Aorta (tissue), 5 donors: Measurements from ENCODE around the gene OR2J1. TPM values are rescaled to one million over a fixed set of nuclear protein-coding genes. Genes with fewer than 3 reads are reported as not detected.
"Not testable (repeated sequence)": the region's sequence is repeated elsewhere in the genome, so short reads cannot be mapped to it uniquely, and the experiment has no call there.

ENCODE experiments used
- ATAC-seq: fragments of 200-7000 bp; cut with Tn5 transposase; one replicate; pipeline ENCODE4 v1.9.1; 2022; ENCODE audit warnings: moderate library complexity; ENCODE audit not compliant: low FRiP score
- DNase-seq, 2 donors: peaks; one replicate each; pipeline ENCODE4 v3.0.0-alpha.2; 2020
- H3K27ac ChIP-seq, 2 donors: one replicate each; pipeline ENCODE4 v1.5.1; 2013; ENCODE audit warnings: low read length in 2 of 2, mild to moderate bottlenecking in 2 of 2, moderate library complexity in 2 of 2, control low read depth in 1 of 2, inconsistent platforms in 1 of 2, low read depth in 1 of 2
- H3K27me3 ChIP-seq, 2 donors: one replicate each; pipeline ENCODE4 v1.6.1; 2013; ENCODE audit warnings: control low read depth in 1 of 2, low read length in 1 of 2, mild to moderate bottlenecking in 1 of 2, moderate library complexity in 1 of 2; ENCODE audit not compliant: insufficient read depth in 2 of 2, control insufficient read depth in 1 of 2
- H3K36me3 ChIP-seq, 2 donors: one replicate each; pipeline ENCODE4 v1.6.1; 2013; ENCODE audit warnings: control low read depth in 1 of 2, low read length in 1 of 2, mild to moderate bottlenecking in 1 of 2; ENCODE audit not compliant: insufficient read depth in 2 of 2, control insufficient read depth in 1 of 2
- H3K4me1 ChIP-seq, 2 donors: one replicate each; pipeline ENCODE4 v1.6.1; 2013; ENCODE audit warnings: low read length in 2 of 2, control low read depth in 1 of 2, mild to moderate bottlenecking in 1 of 2, moderate library complexity in 1 of 2; ENCODE audit not compliant: insufficient read depth in 2 of 2, control insufficient read depth in 1 of 2
- H3K4me3 ChIP-seq, 2 donors: one replicate each; pipeline ENCODE4 v1.5.1; 2013; ENCODE audit warnings: low read length in 2 of 2, control low read depth in 1 of 2, mild to moderate bottlenecking in 1 of 2
- H3K9me3 ChIP-seq: one replicate; pipeline ENCODE4 v1.6.1; 2013; ENCODE audit warnings: mild to moderate bottlenecking, low read length; ENCODE audit not compliant: control insufficient read depth
- whole genome bisulfite sequencing, 2 donors: extraction: QIAGEN DNeasy Blood & Tissue Kit; methylation state at CpG; one replicate each; pipeline ENCODE4 v1.1.7; 2013; 5-methylcytosine and 5-hydroxymethylcytosine counted together
- intact Hi-C, 2 donors: fragments of 100-400 bp; cut with DNase I; formaldehyde crosslinking; loops; one replicate each; pipeline versions ENCODE4 v1.14.2 to v1.15.0; 2022
- polyA plus RNA-seq, 2 donors: library from polyadenylated mRNA; stranded (reverse); fragments of 200-250 nt; gene quantifications; one replicate each; pipeline ENCODE4 v1.2.3, GENCODE V29; 2013
- total RNA-seq, 2 donors: library from RNA; stranded (reverse); fragmentation: NEBNext Ultra II Directional; extraction: Animal tissue kit (Norgen Biotek cat#: 25700); gene quantifications; one replicate each; pipeline ENCODE4 v1.2.1, GENCODE V29; 2021
- donor health status: healthy with polysubstance abuse.
- donor health status: Bipolar disorder and iron deficiency.
- donor health status: DM: no; HTN: no; CAD: no.
- donor health status: DM: no; HTN: no; CAD: no.
- donor health status: DM: yes; HTN: yes; CAD: no.

The OR2J1 gene
- total and polyA plus RNA-seq, 4 donors, result not detected

GRCh38 chr6:29146179-29146578, 46.9 kb downstream of the OR2J1 start:
- H3K4me3 ChIP-seq, result no peak overlapping the region
- H3K9me3 ChIP-seq, result peaks cover 2% of the 10 kb centered on the region
- no peak for DNase-seq
- intact Hi-C loops, result no loop called here
- H3K27ac ChIP-seq, result no peak overlapping the region
- no peaks in the 10 kb centered on the region for H3K4me1 ChIP-seq
- H3K36me3 ChIP-seq, result no peaks in the 10 kb centered on the region
- H3K27me3 ChIP-seq, result no peaks in the 10 kb centered on the region
- no peak for ATAC-seq
- WGBS, 2 donors, result 50 to 58% methylated on average over 2 of the region's 2 CpGs

GRCh38 chr6:29147074-29147473, 47.8 kb downstream of the OR2J1 start:
- no peaks in the 10 kb centered on the region for H3K4me1 ChIP-seq
- DNase-seq (no peak), ATAC-seq (no peak)
- H3K4me3 ChIP-seq, result no peak overlapping the region
- intact Hi-C loops, result no loop called here
- WGBS, 2 donors, result 85 to 87% methylated on average over 3 of the region's 3 CpGs
- no peaks in the 10 kb centered on the region for H3K27me3 ChIP-seq
- H3K9me3 ChIP-seq, result peaks cover 2% of the 10 kb centered on the region
- H3K27ac ChIP-seq, result no peak overlapping the region
- no peaks in the 10 kb centered on the region for H3K36me3 ChIP-seq

GRCh38 chr6:29149444-29149843, 50.2 kb downstream of the OR2J1 start:
- H3K4me1 ChIP-seq, intact Hi-C loops, H3K9me3 ChIP-seq, DNase-seq, H3K27ac ChIP-seq, H3K27me3 ChIP-seq, H3K4me3 ChIP-seq, ATAC-seq, H3K36me3 ChIP-seq: not testable (repeated sequence)
- WGBS, 2 donors, result 69 to 83% methylated on average over 3 of the region's 3 CpGs

Other genes with a start within 250 kb of the OR2J1 start
- gene TRIM27, start 175.5 kb upstream of the OR2J1 start, total RNA-seq, result 10 to 100 TPM; 42.0 to 56.0 TPM
- 10 to 100 TPM; 19.3 to 38.8 TPM for gene TRIM27, start 175.5 kb upstream of the OR2J1 start, polyA plus RNA-seq
- gene ZNF311, start 94.2 kb upstream of the OR2J1 start, total RNA-seq, result 1 to 10 TPM in 1 of 2 donors, under 1 TPM in 1; 0.62 to 1.1 TPM
- 1 to 10 TPM in 1 of 2 donors, under 1 TPM in 1; 0.75 to 1.2 TPM for gene ZNF311, start 94.2 kb upstream of the OR2J1 start, polyA plus RNA-seq
- gene OR2W1, start 54.3 kb upstream of the OR2J1 start, total RNA-seq, result not detected
- gene OR2W1, start 54.3 kb upstream of the OR2J1 start, polyA plus RNA-seq, result not detected
- gene OR2B3, start 12.2 kb upstream of the OR2J1 start, total RNA-seq, result not detected
- not detected for gene OR2B3, start 12.2 kb upstream of the OR2J1 start, polyA plus RNA-seq
- gene OR2J3, start 8.6 kb downstream of the OR2J1 start, total RNA-seq, result not detected
- under 1 TPM in 1 of 2 donors, not detected in 1; 0.13 TPM for gene OR2J3, start 8.6 kb downstream of the OR2J1 start, polyA plus RNA-seq
- gene OR2J2, start 71.4 kb downstream of the OR2J1 start, total RNA-seq, result not detected
- gene OR2J2, start 71.4 kb downstream of the OR2J1 start, polyA plus RNA-seq, result not detected
- gene OR14J1, start 202.2 kb downstream of the OR2J1 start, total RNA-seq, result not detected
- not detected for gene OR14J1, start 202.2 kb downstream of the OR2J1 start, polyA plus RNA-seq